ENCODE results near the gene KRTAP4-5.
"Not testable (repeated sequence)": the region's sequence is repeated elsewhere in the genome, so short reads cannot be mapped to it uniquely, and the experiment has no call there.

The KRTAP4-5 gene

GRCh38 chr17:41149652-41149985, at the start of gene KRTAP4-5:
Gene KRTAP4-5, minus strand, starts transcription at chr17:41149825. Its CDS starts 58 bp downstream, at chr17:41149767.
- DNase-seq (ENCODE audit: low spot score): no peak

DNA sequence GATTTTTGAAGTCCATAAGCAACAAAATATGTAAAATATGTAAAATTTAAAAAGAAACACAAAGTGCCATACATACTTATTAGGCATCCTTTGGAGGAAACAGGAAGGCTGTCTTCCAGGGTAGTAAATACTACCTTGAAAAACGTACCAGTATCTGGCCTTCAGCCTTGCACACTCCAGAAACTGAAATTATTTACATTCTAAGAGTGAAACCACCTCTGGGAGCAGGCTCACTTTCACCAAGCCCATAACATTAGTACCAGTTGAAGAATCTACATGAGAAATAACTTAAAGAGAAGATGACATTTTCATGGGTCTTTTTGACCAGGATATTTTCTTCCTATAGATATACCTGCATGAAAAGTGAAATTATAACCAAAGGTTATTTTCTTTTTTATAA, 46.4 kb upstream of the KRTAP4-5 start:
- no peak for DNase-seq (ENCODE audit: low spot score)

GRCh38 chr17:41190328-41190727, 40.7 kb upstream of the KRTAP4-5 start:
- no peak for DNase-seq (ENCODE audit: low spot score)

DNA sequence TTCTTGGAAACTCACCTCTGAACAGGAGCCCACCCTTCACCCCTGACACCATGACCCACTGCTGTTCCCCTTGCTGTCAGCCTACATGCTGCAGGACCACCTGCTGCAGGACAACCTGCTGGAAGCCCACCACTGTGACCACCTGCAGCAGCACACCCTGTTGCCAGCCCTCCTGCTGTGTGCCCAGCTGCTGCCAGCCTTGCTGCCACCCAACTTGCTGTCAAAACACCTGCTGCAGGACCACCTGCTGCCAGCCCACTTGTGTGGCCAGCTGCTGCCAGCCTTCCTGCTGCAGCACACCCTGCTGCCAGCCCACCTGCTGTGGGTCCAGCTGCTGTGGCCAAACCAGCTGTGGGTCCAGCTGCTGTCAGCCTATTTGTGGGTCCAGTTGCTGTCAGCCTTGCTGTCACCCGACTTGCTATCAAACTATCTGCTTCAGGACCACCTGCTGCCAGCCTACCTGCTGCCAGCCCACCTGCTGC, 40.3 kb upstream of the KRTAP4-5 start, which contains the start of gene KRTAP9-1:
Gene KRTAP9-1, plus strand, starts transcription at position 51 of the 482 bp plus-strand sequence. Its CDS starts 0 bp downstream, at position 51.
- not testable (repeated sequence) for DNase-seq (ENCODE audit: low spot score)

- no peak for DNase-seq (ENCODE audit: low spot score)
Observed at GRCh38 chr17:41186872-41187271, 37.2 kb upstream of the KRTAP4-5 start.

GRCh38 chr17:41185001-41185400, 35.4 kb upstream of the KRTAP4-5 start:
- no peak for DNase-seq (ENCODE audit: low spot score)

- DNase-seq (ENCODE audit: low spot score): no peak
Observed at GRCh38 chr17:41184480-41184961, 34.9 kb upstream of the KRTAP4-5 start, which contains the start of gene KRTAP4-1. Gene KRTAP4-1, minus strand, starts transcription at chr17:41184911. Its CDS starts 57 bp downstream, at chr17:41184854.

- no peak for DNase-seq (ENCODE audit: low spot score)
Observed at GRCh38 chr17:41178843-41179616, 29.4 kb upstream of the KRTAP4-5 start.

- no peak for DNase-seq (ENCODE audit: low spot score)
Observed at GRCh38 chr17:41178341-41178740, 28.7 kb upstream of the KRTAP4-5 start.

- DNase-seq (ENCODE audit: low spot score): no peak
Observed at GRCh38 chr17:41177727-41178271, 28.2 kb upstream of the KRTAP4-5 start, which contains the start of gene KRTAP4-2. Gene KRTAP4-2, minus strand, starts transcription at chr17:41178221. Its CDS starts 57 bp downstream, at chr17:41178164.

GRCh38 chr17:41176744-41177387, 27.2 kb upstream of the KRTAP4-5 start:
- no peak for DNase-seq (ENCODE audit: low spot score)

- no peak for DNase-seq (ENCODE audit: low spot score)
Observed at GRCh38 chr17:41171886-41172285, 22.3 kb upstream of the KRTAP4-5 start.

DNA sequence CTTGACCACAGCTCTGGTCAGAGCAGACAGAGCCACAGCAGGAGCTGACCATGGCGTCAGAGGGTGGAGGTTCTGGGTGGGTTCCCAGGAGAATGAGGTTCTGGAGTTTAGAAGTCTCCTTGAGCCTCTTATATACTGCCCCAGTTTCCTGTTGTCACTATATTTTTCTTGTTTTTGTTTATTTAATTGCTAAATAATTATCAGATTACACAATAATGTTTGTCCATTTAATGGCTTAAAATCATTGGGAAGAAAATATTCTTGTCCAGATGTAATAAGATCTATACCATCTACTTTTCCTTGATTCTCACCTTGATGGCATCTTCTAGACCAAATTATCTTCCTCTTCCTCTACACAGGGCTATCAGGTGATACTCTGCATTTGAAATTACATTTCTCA, 18.5 kb upstream of the KRTAP4-5 start, which contains the start of gene KRTAP4-3:
Gene KRTAP4-3, minus strand, starts transcription at position 101 of the 400 bp plus-strand sequence. Its CDS starts 49 bp downstream, at position 52.
- DNase-seq (ENCODE audit: low spot score): no peak

DNA sequence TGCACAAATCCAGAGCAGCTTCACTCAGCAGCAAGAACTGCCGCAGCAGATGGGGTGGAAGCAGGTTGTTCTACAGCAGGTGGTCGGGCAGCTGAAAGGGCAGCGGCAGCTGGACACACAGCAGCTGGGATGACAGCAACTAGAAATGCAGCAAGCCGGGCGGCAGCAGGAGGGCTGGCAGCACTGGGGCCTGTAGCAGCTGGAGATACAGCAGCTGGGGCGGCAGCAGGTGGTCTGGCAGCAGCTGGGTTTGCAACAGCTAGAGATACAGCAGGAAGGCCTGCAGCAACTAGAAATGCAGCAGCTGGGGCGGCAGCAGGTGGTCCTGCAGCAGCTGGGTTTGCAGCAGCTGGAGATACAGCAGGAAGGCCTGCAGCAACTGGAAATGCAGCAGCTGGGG, 17.9 kb upstream of the KRTAP4-5 start:
- DNase-seq (ENCODE audit: low spot score): no peak

GRCh38 chr17:41163828-41164227, 14.2 kb upstream of the KRTAP4-5 start:
- DNase-seq (ENCODE audit: low spot score): no peak

DNA sequence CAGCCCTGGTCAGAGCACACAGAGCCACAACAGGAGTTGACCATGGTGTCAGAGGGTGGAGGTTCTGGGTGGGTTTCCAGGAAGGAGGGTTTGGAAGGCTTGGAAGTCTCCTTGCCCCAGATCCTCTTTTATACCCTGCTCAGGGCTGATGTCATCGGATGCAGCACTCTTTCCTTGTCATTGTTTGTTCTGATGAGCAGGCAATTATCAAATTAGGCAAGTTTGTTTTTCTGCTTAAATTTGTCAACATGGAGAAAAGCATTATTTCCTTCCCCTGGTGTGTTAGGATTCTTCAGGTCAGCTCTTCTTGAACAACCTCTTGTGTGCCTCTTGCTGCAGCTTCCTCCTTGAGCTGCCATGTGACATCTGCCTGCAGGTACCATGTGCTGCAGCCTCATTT, 11.0 kb upstream of the KRTAP4-5 start, which contains the start of gene KRTAP4-4:
Gene KRTAP4-4, minus strand, starts transcription at position 101 of the 400 bp plus-strand sequence. Its CDS starts 57 bp downstream, at position 44.
- no peak for DNase-seq (ENCODE audit: low spot score)

- DNase-seq (ENCODE audit: low spot score): not testable (repeated sequence)
Observed at GRCh38 chr17:41160190-41160589, 10.6 kb upstream of the KRTAP4-5 start.

GRCh38 chr17:41153856-41154255, 4.2 kb upstream of the KRTAP4-5 start:
- no peak for DNase-seq (ENCODE audit: low spot score)

- no peak for DNase-seq (ENCODE audit: low spot score)
Observed at GRCh38 chr17:41151525-41151924, 1.9 kb upstream of the KRTAP4-5 start.

DNA sequence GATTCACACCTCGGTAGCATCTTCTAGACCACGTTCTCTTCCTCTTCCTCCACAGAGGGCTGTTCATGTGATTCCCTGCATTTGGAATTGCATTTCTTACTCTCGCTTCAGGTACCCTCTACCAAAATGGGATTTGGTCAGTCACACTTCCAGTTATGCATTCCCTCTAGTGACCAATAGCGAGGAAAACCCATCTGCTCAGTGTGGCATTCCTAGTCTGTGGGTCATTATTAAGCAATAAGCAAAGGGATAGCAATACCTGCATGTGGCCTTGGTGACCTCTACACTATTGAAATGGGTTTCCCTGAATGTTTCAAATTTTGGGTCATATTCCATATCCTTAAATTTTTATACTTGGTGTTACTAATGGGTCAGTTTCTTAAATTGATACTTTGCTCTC, 401 bp upstream of the KRTAP4-5 start:
- DNase-seq (ENCODE audit: low spot score): no peak

DNA sequence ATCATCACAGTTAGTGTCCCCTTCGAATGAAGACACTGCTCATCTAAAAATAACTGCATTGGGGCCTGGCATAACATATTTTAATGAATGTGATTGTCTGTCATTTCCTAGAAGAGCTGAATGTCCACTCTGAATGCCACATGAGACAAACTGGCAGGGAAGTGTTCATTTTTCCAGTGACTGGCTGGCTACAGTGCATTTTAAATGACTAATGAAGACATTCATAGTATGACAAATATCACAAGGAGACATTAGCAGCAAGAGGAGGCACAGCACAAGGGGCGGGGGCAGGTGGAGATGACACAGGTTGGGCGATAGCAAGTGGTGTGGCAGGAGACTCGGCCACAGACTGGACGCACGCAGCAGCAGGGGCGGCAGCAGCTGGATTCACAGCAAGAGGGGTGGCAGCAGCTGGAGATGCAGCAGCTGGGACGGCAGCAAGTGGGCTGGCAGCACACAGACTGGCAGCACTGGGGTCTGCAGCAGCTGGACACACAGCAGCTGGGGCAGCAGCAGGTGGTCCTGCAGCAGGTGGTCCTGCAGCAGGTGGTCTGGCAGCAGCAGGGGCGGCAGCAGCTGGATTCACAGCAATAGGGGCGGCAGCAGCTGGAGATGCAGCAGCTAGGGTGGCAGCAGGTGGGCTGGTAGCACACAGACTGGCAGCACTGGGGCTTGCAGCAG, 514 bp downstream of the KRTAP4-5 start:
- DNase-seq (ENCODE audit: low spot score): not testable (repeated sequence)

All from hematopoietic multipotent progenitor cell treated with erythropoietin and hydrocortisone succinate and interleukin-3 and kit ligand, for 15 days (in vitro differentiated cells).